SHP77 (cell line): ENCODE data around the gene ZMPSTE24.
"Not testable (repeated sequence)": the region's sequence is repeated elsewhere in the genome, so short reads cannot be mapped to it uniquely, and the experiment has no call there.

ENCODE experiments used
- DNase-seq, 2 experiments: peaks; one replicate each; lab custom pipeline; 2025; lab: John Stamatoyannopoulos, UW

ZMPSTE24 gene

GRCh38 chr1:40257688-40258444 is at the start of gene ZMPSTE24:
Gene ZMPSTE24, plus strand, starts transcription at chr1:40258236. Its CDS starts 36 bp downstream, at chr1:40258272.
- DNase-seq: peak; percentile 94 to 97

GRCh38 chr1:40210511-40211204 is 47.4 kb upstream of the ZMPSTE24 start:
- DNase-seq: no peak

GRCh38 chr1:40218333-40218732 is 39.7 kb upstream of the ZMPSTE24 start:
- DNase-seq: no peak

- DNase-seq: not testable (repeated sequence)
Measured at GRCh38 chr1:40221471-40221905, 36.5 kb upstream of the ZMPSTE24 start.

- no peak for DNase-seq
Measured at GRCh38 chr1:40221977-40222772, 35.9 kb upstream of the ZMPSTE24 start.

GRCh38 chr1:40224040-40224439 is 34.0 kb upstream of the ZMPSTE24 start:
- no peak for DNase-seq

- DNase-seq: no peak
Measured at GRCh38 chr1:40226192-40226591, 31.8 kb upstream of the ZMPSTE24 start.

GRCh38 chr1:40232444-40232843 is 25.6 kb upstream of the ZMPSTE24 start:
- DNase-seq: no peak

- no peak for DNase-seq
Measured at GRCh38 chr1:40239626-40240025, 18.4 kb upstream of the ZMPSTE24 start.

- DNase-seq: no peak
Measured at GRCh38 chr1:40240390-40240789, 17.6 kb upstream of the ZMPSTE24 start.

- no peak for DNase-seq
Measured at GRCh38 chr1:40241362-40241761, 16.7 kb upstream of the ZMPSTE24 start.

- DNase-seq: no peak
Measured at GRCh38 chr1:40243351-40243750, 14.7 kb upstream of the ZMPSTE24 start.

- DNase-seq: no peak
Measured at GRCh38 chr1:40244138-40244744, 13.8 kb upstream of the ZMPSTE24 start.

GRCh38 chr1:40245686-40246085 is 12.3 kb upstream of the ZMPSTE24 start:
- DNase-seq: no peak

GRCh38 chr1:40247655-40248054 is 10.4 kb upstream of the ZMPSTE24 start, which contains the start of gene TMCO2:
Gene TMCO2, plus strand, starts transcription at chr1:40247937. Its CDS starts 57 bp downstream, at chr1:40247994.
- DNase-seq: no peak

GRCh38 chr1:40248412-40248811 is 9.6 kb upstream of the ZMPSTE24 start:
- no peak for DNase-seq

- no peak for DNase-seq
Measured at GRCh38 chr1:40251456-40251855, 6.6 kb upstream of the ZMPSTE24 start.

- DNase-seq: no peak
Measured at GRCh38 chr1:40252601-40253000, 5.4 kb upstream of the ZMPSTE24 start.

GRCh38 chr1:40255231-40255630 is 2.8 kb upstream of the ZMPSTE24 start:
- DNase-seq: no peak

- no peak for DNase-seq
Measured at GRCh38 chr1:40256401-40257084, 1.5 kb upstream of the ZMPSTE24 start.

GRCh38 chr1:40257313-40257687 is 736 bp upstream of the ZMPSTE24 start:
- DNase-seq: peak; percentile 23 to 25

- no peak for DNase-seq
Measured at GRCh38 chr1:40258445-40258769, 371 bp downstream of the ZMPSTE24 start.
